Measurements from ENCODE around the gene TRAF6. TPM values are rescaled to one million over a fixed set of nuclear protein-coding genes. Genes with fewer than 3 reads are reported as not detected.

TRAF6 gene
- total and polyA plus RNA-seq, 10 of the 15 experiments (the other 5 are each of a cell fraction or from before 2014, with no cell fraction given) = 1.4 to 10.9 (median 7.0) TPM

GRCh38 chr11:36455658-36456111, 54.4 kb downstream of the TRAF6 start (continued):
- TF ChIP-seq, protein P1, sequence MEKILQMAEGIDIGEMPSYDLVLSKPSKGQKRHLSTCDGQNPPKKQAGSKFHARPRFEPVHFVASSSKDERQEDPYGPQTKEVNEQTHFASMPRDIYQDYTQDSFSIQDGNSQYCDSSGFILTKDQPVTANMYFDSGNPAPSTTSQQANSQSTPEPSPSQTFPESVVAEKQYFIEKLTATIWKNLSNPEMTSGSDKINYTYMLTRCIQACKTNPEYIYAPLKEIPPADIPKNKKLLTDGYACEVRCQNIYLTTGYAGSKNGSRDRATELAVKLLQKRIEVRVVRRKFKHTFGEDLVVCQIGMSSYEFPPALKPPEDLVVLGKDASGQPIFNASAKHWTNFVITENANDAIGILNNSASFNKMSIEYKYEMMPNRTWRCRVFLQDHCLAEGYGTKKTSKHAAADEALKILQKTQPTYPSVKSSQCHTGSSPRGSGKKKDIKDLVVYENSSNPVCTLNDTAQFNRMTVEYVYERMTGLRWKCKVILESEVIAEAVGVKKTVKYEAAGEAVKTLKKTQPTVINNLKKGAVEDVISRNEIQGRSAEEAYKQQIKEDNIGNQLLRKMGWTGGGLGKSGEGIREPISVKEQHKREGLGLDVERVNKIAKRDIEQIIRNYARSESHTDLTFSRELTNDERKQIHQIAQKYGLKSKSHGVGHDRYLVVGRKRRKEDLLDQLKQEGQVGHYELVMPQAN (conservative IDR thresholded peaks at IDR 0.05) = no peak
- TF ChIP-seq, protein P2, sequence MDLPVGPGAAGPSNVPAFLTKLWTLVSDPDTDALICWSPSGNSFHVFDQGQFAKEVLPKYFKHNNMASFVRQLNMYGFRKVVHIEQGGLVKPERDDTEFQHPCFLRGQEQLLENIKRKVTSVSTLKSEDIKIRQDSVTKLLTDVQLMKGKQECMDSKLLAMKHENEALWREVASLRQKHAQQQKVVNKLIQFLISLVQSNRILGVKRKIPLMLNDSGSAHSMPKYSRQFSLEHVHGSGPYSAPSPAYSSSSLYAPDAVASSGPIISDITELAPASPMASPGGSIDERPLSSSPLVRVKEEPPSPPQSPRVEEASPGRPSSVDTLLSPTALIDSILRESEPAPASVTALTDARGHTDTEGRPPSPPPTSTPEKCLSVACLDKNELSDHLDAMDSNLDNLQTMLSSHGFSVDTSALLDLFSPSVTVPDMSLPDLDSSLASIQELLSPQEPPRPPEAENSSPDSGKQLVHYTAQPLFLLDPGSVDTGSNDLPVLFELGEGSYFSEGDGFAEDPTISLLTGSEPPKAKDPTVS (IDR thresholded peaks at IDR 0.05; ENCODE audit: low read depth, low read length) = no peak
- TF ChIP-seq NR2F1 (conservative IDR thresholded peaks at IDR 0.05) (no peak), KLF5 (IDR thresholded peaks at IDR 0.05; ENCODE audit: partially characterized antibody) (no peak), MEF2A (IDR thresholded peaks at IDR 0.05; ENCODE audit: insufficient read depth, low read depth, low read length) (no peak), CHD4 (IDR thresholded peaks at IDR 0.05) (no peak), BRCA1 (IDR thresholded peaks at IDR 0.05; ENCODE audit: low read depth, low read length) (no peak), TCF7 (IDR thresholded peaks at IDR 0.05; ENCODE audit: borderline replicate concordance) (no peak)
- TF ChIP-seq, protein P3, sequence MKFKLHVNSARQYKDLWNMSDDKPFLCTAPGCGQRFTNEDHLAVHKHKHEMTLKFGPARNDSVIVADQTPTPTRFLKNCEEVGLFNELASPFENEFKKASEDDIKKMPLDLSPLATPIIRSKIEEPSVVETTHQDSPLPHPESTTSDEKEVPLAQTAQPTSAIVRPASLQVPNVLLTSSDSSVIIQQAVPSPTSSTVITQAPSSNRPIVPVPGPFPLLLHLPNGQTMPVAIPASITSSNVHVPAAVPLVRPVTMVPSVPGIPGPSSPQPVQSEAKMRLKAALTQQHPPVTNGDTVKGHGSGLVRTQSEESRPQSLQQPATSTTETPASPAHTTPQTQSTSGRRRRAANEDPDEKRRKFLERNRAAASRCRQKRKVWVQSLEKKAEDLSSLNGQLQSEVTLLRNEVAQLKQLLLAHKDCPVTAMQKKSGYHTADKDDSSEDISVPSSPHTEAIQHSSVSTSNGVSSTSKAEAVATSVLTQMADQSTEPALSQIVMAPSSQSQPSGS (IDR thresholded peaks at IDR 0.05; ENCODE audit: low read length) = no peak
